ENCODE results near the gene FARS2. TPM values are rescaled to one million over a fixed set of nuclear protein-coding genes. Genes with fewer than 3 reads are reported as not detected.

FARS2 gene
- total and polyA plus RNA-seq, 9 of the 15 experiments (the other 6 are each of a cell fraction or from before 2014, with no cell fraction given): 16.5 to 62.2 (median 27.0) TPM

GRCh38 chr6:5250451-5250850 is 10.9 kb upstream of the FARS2 start (continued):
- TF ChIP-seq NCOA1 (IDR thresholded peaks at IDR 0.05; ENCODE audit: low read depth): no peak
- TF ChIP-seq HINFP (tag; conservative IDR thresholded peaks at IDR 0.05; ENCODE audit: low read depth): no peak

- no TSS peak for BruUV-seq (replicated peaks)
- ChIA-PET POLR2A (no interaction called here), CTCF (ENCODE audit: low intra/inter-chr PET ratio) (no interaction called here)
- H3K4me1 ChIP-seq (replicated peaks in 1 of 2; ENCODE audit: control insufficient read depth in 2 of 2, insufficient read depth in 2 of 2, low read length in 2 of 2): peaks cover 0 to 3% of the 10 kb centered on the region in 2 experiments; a peak in 1 of 5 replicates
- no peak overlapping the region for H3K4me3 ChIP-seq
- peaks cover 66% of the 10 kb centered on the region for H3K79me2 ChIP-seq (ENCODE audit: control insufficient read depth, insufficient read depth, low read length)
- H3K9me1 ChIP-seq (ENCODE audit: control insufficient read depth, insufficient read depth, low read length): no peaks in the 10 kb centered on the region
- no peak for FAIRE-seq
- intact Hi-C loops (cut with micrococcal nuclease): no loop called here
- no peak overlapping the region for H3K27ac ChIP-seq (ENCODE audit: extremely low read depth, low read depth, low read length)
- H3K36me3 ChIP-seq (ENCODE audit: control insufficient read depth, insufficient read depth, low read length): peaks cover 44% of the 10 kb centered on the region
- H3K9ac ChIP-seq (ENCODE audit: insufficient read depth in 1 of 2, low read depth in 2 of 2, low read length in 2 of 2): no peak overlapping the region
- no peak overlapping the region for H3K4me2 ChIP-seq (ENCODE audit: insufficient read depth, low read length)
- WGBS (ENCODE audit: insufficient coverage, low coverage, missing lambda C conversion rate): 95% methylated on average over 4 of the region's 4 CpGs
- no peaks in the 10 kb centered on the region; a peak in 1 of 5 replicates for H3K27me3 ChIP-seq (ENCODE audit: control insufficient read depth in 2 of 2, insufficient read depth in 2 of 2, low read length in 2 of 2)
- 0 out of 2 replicates have a peak, but pooled peaks cover 2% of the 10 kb centered on the region for H3K9me3 ChIP-seq (replicated peaks; ENCODE audit: control insufficient read depth, insufficient read depth, low read depth, low read length)
- DNase-seq (ENCODE audit: extremely low read depth in 1 of 4, low spot score in 3 of 4): no peak
- no peak for ATAC-seq
- peaks cover 8% of the 10 kb centered on the region; the same call in 1 of the 2 replicates for H4K20me1 ChIP-seq (replicated peaks; ENCODE audit: control insufficient read depth, insufficient read depth, low read length)
- H2AFZ ChIP-seq (ENCODE audit: low read depth, low read length): no peak overlapping the region
- in situ Hi-C loops (cut with MboI): no loop called here
- TF ChIP-seq ZBTB1 (CRISPR knock-in tag; IDR thresholded peaks at IDR 0.05; ENCODE audit: borderline replicate concordance, low read depth): no peak
- no peak for TF ChIP-seq NRF1 (conservative IDR thresholded peaks at IDR 0.05 in 1 of 2, IDR thresholded peaks at IDR 0.05 in 1 of 2)
Observed at GRCh38 chr6:5250911-5251310, 10.4 kb upstream of the FARS2 start.
